Measurements from ENCODE around the gene MRPL18.

GRCh38 chr6:159832946-159833345 lies 42.7 kb downstream of the MRPL18 start:
- TF ChIP-seq CTCF (IDR thresholded peaks at IDR 0.05), result no peak
- TF ChIP-seq POLR2A (IDR thresholded peaks at IDR 0.05), result no peak
